Ishikawa (cell line): Measurements from ENCODE around the gene RECQL.

Source experiments
- CEBPB ChIP-seq: IDR thresholded peaks from 2 replicates; pipeline ENCODE4 v1.6.1; 2012
- CREB1 ChIP-seq: IDR thresholded peaks from 2 replicates; pipeline ENCODE4 v1.6.1; 2012; ENCODE audit warnings: low read depth
- EP300 ChIP-seq: IDR thresholded peaks from 2 replicates; pipeline ENCODE4 v1.6.1; 2012; ENCODE audit warnings: borderline replicate concordance
- RAD21 ChIP-seq: IDR thresholded peaks from 2 replicates; pipeline ENCODE4 v1.6.1; 2012; ENCODE audit warnings: low read depth
- TCF12 ChIP-seq: IDR thresholded peaks from 2 replicates; pipeline ENCODE4 v1.6.1; 2012; ENCODE audit warnings: low read depth
- TEAD4 ChIP-seq: IDR thresholded peaks from 2 replicates; pipeline ENCODE4 v1.6.1; 2012
- TF ChIP-seq, protein P1 (sequence below): IDR thresholded peaks from 2 replicates; pipeline ENCODE4 v1.6.1; 2012
- TF ChIP-seq, protein P2 (sequence below): IDR thresholded peaks from 2 replicates; pipeline ENCODE4 v1.6.1; 2012; ENCODE audit warnings: low read depth, mild to moderate bottlenecking

DNA sequence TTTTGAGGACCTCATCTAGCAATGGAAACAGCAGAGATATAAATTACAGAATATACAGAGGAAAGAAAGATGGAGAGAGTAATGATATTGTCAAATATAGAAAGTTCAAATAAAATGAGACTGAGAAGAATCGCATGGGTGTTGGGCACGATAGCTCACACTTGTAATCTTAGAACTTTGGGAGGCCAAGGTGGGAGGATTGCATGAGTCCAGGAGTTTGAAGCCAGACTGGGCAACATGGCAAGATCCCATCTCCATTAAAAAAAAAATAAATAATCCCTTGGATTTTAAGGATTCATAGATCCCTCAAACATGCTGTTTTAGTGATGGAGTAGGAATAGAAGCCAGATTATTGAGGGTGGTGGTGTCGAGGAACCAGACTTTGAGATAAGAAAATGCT is 62.1 kb downstream of the RECQL start:
- TF ChIP-seq, protein P1, sequence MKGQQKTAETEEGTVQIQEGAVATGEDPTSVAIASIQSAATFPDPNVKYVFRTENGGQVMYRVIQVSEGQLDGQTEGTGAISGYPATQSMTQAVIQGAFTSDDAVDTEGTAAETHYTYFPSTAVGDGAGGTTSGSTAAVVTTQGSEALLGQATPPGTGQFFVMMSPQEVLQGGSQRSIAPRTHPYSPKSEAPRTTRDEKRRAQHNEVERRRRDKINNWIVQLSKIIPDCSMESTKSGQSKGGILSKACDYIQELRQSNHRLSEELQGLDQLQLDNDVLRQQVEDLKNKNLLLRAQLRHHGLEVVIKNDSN, result no peak
- TF ChIP-seq, protein P2, sequence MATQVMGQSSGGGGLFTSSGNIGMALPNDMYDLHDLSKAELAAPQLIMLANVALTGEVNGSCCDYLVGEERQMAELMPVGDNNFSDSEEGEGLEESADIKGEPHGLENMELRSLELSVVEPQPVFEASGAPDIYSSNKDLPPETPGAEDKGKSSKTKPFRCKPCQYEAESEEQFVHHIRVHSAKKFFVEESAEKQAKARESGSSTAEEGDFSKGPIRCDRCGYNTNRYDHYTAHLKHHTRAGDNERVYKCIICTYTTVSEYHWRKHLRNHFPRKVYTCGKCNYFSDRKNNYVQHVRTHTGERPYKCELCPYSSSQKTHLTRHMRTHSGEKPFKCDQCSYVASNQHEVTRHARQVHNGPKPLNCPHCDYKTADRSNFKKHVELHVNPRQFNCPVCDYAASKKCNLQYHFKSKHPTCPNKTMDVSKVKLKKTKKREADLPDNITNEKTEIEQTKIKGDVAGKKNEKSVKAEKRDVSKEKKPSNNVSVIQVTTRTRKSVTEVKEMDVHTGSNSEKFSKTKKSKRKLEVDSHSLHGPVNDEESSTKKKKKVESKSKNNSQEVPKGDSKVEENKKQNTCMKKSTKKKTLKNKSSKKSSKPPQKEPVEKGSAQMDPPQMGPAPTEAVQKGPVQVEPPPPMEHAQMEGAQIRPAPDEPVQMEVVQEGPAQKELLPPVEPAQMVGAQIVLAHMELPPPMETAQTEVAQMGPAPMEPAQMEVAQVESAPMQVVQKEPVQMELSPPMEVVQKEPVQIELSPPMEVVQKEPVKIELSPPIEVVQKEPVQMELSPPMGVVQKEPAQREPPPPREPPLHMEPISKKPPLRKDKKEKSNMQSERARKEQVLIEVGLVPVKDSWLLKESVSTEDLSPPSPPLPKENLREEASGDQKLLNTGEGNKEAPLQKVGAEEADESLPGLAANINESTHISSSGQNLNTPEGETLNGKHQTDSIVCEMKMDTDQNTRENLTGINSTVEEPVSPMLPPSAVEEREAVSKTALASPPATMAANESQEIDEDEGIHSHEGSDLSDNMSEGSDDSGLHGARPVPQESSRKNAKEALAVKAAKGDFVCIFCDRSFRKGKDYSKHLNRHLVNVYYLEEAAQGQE, result no peak
- TF ChIP-seq CEBPB (no peak), CREB1 (no peak), RAD21 (no peak), EP300 (no peak), TCF12 (no peak), TEAD4 (no peak)
